ENCODE results near the gene CTNND2.

The CTNND2 gene, protein sequence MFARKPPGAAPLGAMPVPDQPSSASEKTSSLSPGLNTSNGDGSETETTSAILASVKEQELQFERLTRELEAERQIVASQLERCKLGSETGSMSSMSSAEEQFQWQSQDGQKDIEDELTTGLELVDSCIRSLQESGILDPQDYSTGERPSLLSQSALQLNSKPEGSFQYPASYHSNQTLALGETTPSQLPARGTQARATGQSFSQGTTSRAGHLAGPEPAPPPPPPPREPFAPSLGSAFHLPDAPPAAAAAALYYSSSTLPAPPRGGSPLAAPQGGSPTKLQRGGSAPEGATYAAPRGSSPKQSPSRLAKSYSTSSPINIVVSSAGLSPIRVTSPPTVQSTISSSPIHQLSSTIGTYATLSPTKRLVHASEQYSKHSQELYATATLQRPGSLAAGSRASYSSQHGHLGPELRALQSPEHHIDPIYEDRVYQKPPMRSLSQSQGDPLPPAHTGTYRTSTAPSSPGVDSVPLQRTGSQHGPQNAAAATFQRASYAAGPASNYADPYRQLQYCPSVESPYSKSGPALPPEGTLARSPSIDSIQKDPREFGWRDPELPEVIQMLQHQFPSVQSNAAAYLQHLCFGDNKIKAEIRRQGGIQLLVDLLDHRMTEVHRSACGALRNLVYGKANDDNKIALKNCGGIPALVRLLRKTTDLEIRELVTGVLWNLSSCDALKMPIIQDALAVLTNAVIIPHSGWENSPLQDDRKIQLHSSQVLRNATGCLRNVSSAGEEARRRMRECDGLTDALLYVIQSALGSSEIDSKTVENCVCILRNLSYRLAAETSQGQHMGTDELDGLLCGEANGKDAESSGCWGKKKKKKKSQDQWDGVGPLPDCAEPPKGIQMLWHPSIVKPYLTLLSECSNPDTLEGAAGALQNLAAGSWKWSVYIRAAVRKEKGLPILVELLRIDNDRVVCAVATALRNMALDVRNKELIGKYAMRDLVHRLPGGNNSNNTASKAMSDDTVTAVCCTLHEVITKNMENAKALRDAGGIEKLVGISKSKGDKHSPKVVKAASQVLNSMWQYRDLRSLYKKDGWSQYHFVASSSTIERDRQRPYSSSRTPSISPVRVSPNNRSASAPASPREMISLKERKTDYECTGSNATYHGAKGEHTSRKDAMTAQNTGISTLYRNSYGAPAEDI (N-terminal part only)
- total RNA-seq = 0 reads per million in 2 donors

DNA sequence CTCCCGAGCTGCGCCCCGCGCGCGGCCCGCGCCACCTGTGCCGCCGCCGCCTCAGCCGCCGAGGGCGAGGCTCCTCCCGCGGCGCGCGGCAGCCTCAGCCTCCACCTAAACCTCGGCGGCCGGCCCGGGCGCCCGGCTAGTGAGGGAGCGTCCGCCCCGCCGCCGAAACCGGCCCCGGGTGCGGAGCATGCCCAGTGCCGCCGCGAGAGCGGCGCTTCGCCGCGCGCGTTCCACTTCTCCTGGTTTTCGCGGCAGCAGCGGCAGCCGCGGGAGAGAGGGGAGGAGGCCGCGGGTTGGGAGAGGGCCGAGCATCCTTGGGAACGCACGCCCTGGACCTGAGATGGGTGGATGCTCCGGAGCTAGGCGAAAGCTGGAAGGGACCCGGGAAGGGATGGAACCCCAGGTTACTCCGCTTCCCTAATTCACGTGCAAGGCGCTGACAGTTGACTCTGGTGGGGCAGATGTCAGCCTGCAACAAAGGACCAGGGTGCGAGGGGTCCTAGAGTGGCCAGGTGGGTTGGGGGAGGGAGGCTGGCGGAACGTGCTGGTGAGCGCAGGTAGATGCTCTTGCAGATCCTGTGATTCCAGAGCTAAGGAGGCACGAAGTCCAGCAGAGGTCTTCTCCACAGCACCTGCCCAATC, at the start of gene CTNND2:
Gene CTNND2, minus strand, starts transcription at position 182 of the 642 bp plus-strand sequence. CDS start 593 bp downstream, outside the sequence.
- no peak for DNase-seq

DNA sequence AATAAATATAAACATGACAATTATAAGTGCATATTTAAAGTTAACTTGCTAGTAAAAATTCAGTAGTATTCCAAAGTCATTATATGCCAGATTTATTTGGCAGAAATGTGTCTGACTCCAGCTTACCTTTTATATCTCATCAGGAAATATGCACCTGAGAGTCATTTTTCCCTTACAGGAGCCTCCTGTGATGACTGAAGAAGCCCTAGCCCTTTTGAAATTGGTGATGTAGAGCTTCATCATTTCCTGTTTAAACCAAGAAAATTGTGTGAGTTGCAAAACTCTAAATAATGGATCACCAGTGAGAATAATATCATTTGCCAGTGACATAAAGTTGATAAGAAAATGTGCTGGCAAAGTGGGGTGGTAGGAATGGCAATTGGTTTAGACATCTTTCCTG, 42.1 kb upstream of the CTNND2 start:
- no peak for DNase-seq

DNA sequence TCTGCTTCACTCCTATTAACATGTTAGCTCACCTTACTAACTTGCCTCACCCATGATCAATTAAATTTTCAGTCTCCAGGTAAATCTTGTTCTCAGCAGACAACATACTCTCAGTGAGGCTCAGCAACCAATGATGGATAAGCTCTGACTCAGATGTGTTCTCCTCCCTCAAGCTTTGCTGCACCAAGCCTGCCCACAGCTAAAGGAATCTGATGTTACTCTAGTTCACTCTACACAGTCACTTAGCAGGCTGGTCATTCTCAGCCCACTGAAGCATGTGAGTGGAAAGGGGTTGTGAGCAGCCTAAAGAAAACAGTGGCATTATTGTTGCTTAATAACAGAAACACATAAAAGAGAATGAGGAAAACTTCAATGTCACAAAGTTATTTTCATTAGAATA, 37.3 kb upstream of the CTNND2 start:
- DNase-seq = no peak

GRCh38 chr5:11931638-11932037, 27.4 kb upstream of the CTNND2 start:
- no peak for DNase-seq

DNA sequence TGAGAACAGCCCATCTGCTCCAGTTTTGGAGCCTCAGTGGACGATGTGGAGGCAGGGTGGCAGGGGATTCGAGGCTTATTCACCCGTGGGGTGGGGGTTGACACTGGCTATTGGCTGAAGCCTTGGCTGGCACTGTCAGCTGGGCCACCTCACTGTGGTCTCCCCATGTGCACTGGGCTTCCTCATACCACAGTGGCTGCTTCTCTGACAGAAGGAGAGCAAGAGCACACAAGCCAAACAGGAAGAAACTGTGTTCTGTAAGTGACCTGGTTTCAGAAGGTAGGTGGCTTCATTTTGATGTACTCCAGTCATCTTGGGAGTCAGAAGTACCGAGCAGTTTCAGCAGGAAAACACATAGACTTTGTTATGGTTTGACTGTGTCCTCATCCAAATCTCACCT, 24.7 kb upstream of the CTNND2 start:
- DNase-seq = no peak

GRCh38 chr5:11925701-11926100, 21.5 kb upstream of the CTNND2 start:
- DNase-seq = no peak

DNA sequence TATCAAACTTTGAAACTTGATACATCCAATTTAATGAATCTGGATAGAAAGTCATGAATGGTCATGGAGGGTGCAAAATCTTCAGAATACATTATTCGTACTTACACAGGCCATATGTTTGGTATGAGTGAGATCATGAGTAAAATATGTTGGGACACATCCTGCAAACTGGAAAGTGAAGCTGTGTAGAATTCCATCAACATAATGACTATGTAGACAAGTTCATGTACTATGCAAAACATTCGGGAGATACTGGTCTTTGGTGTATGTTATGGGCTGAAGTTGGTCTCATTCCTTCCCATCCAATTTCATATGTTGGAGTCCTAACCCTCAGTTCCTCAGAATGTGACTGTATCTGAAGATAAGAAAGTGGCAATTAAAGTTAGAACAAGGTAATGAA, 18.1 kb upstream of the CTNND2 start:
- no peak for DNase-seq

GRCh38 chr5:11918463-11919045, 14.3 kb upstream of the CTNND2 start:
- DNase-seq = no peak

DNA sequence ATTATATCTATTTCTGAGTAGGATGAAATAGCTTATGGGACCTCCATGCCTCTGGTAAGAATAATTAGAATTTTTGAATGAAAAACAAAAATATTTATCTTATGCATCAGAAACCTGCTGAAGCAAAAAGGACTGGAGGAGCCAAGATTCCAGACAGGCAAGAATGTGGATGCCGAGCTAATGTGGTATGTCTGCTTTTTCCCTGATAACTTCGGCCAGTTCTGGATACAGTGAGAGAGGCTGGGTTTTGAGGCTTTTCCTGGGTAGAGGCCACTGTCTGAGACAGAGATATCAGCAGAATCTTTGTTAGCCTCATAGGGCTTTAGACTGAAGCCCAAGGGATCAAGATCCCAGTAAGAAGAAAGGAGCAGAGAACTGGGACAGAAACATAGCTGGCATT, 5.2 kb upstream of the CTNND2 start:
- no peak for DNase-seq

GRCh38 chr5:11906497-11906896, 2.3 kb upstream of the CTNND2 start:
- no peak for DNase-seq

GRCh38 chr5:11905206-11905605, 960 bp upstream of the CTNND2 start:
- no peak for DNase-seq

DNA sequence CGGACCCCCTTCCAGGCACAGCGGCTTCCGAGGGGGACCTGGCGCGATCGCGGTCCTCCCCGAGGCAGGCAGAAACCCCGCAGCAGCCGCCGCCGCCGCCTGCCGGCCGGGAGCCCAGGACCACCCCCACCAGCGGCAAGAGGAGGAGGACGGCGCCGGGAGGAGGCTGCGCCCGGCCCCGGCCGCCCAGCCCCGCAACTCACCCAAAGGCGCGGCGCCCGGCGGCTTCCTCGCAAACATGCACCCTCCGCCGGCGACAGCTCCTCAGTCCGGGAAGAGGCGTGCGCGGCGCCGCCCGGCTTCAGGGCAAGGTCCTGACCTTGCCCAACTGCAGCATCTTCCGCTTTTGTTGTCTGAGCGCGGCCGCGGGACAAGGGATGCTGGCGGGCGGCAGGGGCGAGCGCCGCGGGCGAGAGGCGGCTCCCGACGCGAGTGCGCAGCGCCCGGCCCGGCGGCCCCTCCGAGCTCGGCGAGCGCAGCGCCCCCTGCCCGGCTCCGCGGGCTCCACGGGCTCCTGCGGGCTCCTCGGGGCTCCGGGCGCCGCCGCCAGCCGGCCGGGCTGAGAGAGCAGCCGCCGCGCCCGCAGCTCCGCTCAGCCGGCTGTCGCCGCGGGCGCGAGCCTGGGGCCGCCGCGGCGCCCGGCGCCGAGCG, 507 bp downstream of the CTNND2 start:
- DNase-seq = peak in 1 of 5 experiments; percentile 37

DNA sequence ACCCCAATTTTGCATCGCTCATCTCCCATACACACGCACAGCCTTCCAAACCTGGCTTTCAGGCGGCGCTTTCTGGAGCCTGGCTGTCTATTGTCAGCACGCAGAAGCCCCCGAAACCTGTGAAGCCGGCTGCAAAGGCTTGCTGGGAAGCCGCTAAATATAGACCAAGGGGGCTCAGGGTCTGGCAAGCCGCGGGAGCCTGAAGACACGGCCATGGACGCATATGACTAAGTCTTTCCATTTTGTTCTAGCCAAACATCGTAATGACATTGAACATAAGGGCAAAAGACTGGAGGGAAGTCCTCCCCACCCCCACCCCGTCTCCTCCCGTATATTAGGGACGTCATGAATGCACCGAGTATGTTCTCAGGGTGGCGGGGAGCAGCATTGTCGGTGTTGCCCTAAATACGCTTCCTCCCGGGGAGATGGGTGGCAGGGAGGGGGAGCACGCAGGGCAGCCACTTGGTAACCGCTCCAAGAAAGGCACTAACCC, 1.1 kb downstream of the CTNND2 start:
- DNase-seq = no peak

DNA sequence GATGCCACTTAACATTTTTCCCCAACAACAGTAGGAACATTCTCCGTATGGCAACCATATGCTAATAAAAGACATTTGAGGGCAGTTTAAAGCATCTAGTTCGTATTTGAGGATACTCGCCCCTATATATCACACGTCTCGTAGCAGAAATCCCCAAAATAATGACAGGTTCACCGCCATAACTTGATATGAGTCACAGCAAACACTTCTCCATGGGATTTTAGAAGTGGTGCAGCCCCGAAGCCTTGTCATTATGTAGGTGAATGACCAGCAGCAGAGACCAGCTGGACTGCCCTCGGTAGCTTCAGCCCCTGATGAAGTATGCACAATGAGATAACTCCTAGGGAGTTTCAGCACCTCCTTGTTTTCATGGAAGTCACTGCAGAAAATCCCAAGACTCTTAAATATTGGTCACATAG, 2.0 kb downstream of the CTNND2 start:
- no peak for DNase-seq

DNA sequence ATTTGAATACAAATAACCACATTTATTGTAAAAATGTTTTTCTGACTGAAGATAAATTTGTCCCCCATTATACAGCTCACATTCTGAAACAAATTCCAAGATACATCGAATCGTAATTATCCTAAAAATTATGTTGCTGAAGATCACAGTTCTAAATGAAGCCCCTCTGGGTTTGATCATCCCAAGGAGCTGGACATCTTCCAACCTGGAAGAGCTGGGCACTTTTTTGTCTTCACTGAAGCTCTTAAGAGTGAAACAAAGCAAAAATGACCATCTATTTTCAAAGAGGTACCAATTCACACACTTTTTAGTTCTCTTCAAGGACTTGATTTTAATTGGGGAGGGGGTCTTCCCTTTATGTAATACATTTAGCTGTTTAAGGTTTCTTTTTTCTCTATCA, 5.5 kb downstream of the CTNND2 start:
- no peak for DNase-seq

GRCh38 chr5:11897781-11898180, 6.5 kb downstream of the CTNND2 start:
- no peak for DNase-seq

GRCh38 chr5:11894992-11895391, 9.3 kb downstream of the CTNND2 start:
- no peak for DNase-seq

DNA sequence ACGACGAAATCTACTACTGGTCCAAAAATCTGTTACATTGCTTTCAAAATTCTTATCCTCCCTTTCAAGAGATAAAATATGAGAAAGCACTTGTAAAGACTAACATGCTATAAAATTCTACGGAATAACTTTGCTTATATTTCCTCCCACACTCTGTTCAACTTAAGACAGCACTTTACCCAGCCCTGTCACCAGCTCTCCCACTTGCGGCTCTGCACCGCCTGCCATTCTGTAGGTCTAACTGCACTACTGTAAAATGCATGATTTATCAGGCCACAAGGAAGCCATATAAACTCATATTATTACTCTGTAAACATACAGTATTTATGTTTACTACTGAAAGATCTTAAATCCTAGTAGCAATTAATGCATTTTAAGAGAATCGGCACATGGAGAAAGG, 11.4 kb downstream of the CTNND2 start:
- DNase-seq = no peak

DNA sequence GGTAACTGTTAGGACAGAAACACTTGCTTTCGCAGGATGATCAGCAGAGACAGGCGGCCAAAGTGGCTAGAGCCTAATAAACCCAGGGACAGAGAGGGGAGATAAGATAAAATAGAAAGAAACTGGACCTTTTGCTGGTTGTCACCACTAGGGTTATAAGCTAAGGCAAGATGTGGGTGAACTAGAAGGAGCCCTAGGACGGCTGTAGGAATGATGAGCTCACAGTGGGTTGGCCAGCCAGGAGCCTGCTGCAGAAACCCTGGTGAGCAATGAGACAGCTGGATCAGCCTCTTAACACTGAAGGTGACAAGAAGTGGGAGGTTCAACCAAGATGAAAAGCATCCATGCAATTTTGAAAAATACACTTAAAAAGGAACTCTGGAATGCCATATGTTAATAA, 13.5 kb downstream of the CTNND2 start:
- no peak for DNase-seq

- no peak for DNase-seq
Observed at GRCh38 chr5:11888221-11888620, 16.0 kb downstream of the CTNND2 start.

- no peak for DNase-seq
Observed at GRCh38 chr5:11878814-11879213, 25.4 kb downstream of the CTNND2 start.

DNA sequence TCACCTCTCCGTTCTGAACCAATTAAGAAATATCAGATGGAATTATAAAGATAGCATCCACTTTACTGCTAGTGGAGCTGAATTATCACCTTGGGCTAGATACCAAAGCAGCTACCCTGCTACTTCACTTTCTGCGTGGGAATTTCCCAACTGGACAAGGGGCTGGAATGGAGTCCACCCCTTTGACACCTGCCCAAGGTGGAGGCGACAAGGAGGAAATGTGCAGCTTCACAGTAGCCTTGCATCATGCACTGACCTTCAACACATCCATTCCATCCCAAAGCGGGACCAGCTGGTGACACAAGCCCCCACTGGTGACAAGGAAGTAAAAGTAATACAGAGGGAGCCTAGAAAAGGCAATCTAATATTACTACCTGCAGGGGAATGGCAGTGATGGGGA, 30.7 kb downstream of the CTNND2 start:
- DNase-seq = no peak

Measured in T-helper 2 cell (primary cell).